PFSK-1 (cell line): Measurements from ENCODE around the gene GPR65.

Source experiments
- FOXP2 ChIP-seq: optimal IDR thresholded peaks from 2 replicates; pipeline ENCODE3; 2011; ENCODE audit warnings: borderline replicate concordance, control low read depth, inconsistent platforms; ENCODE audit not compliant: insufficient read depth; ENCODE audit errors: extremely low read length, extremely low read depth
- POLR2AphosphoS5 ChIP-seq: IDR thresholded peaks from 2 replicates; pipeline ENCODE4 v1.6.1; 2012; ENCODE audit warnings: low read depth, mild to moderate bottlenecking, control low read depth, low read length, moderate library complexity
- SIN3A ChIP-seq: IDR thresholded peaks from 2 replicates; pipeline ENCODE4 v1.6.1; 2012; ENCODE audit warnings: mild to moderate bottlenecking, low read length, moderate library complexity, borderline replicate concordance; ENCODE audit not compliant: insufficient read depth
- TAF1 ChIP-seq: IDR thresholded peaks from 2 replicates; pipeline ENCODE4 v1.6.1; 2012; ENCODE audit warnings: low read length, control low read depth, borderline replicate concordance; ENCODE audit not compliant: insufficient read depth
- TF ChIP-seq, protein P1 (sequence below), 2 experiments: IDR thresholded peaks; 2 replicates each; pipeline versions ENCODE4 v1.6.1 to v1.8.0; 2011 to 2012; ENCODE audit warnings: low read depth in 2 of 2, low read length in 2 of 2, control low read depth in 1 of 2, inconsistent platforms in 1 of 2, mild to moderate bottlenecking in 1 of 2, moderate library complexity in 1 of 2; ENCODE audit not compliant: insufficient read depth in 1 of 2

Gene GPR65

DNA sequence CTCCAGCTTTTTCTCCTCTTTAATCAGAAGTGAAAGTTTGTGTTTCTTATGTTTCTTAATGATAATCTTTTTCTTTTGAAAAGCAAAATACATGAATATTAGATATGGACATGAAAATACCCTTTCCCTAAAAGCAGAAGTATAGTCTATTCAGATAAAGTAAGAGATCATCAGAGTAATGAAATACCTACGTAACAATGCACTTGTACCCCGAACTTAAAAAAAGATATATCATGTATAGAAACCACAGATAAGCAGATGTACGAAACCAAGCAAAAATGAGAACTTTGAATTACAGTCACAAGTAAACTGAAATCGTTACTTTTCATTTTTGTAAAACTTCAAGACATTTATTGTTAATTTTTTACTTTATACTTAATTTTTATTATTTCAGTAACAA is 1.5 kb upstream of the GPR65 start:
- TF ChIP-seq TAF1 (no peak), SIN3A (no peak), POLR2AphosphoS5 (no peak), FOXP2 (no peak)
- TF ChIP-seq, protein P1, sequence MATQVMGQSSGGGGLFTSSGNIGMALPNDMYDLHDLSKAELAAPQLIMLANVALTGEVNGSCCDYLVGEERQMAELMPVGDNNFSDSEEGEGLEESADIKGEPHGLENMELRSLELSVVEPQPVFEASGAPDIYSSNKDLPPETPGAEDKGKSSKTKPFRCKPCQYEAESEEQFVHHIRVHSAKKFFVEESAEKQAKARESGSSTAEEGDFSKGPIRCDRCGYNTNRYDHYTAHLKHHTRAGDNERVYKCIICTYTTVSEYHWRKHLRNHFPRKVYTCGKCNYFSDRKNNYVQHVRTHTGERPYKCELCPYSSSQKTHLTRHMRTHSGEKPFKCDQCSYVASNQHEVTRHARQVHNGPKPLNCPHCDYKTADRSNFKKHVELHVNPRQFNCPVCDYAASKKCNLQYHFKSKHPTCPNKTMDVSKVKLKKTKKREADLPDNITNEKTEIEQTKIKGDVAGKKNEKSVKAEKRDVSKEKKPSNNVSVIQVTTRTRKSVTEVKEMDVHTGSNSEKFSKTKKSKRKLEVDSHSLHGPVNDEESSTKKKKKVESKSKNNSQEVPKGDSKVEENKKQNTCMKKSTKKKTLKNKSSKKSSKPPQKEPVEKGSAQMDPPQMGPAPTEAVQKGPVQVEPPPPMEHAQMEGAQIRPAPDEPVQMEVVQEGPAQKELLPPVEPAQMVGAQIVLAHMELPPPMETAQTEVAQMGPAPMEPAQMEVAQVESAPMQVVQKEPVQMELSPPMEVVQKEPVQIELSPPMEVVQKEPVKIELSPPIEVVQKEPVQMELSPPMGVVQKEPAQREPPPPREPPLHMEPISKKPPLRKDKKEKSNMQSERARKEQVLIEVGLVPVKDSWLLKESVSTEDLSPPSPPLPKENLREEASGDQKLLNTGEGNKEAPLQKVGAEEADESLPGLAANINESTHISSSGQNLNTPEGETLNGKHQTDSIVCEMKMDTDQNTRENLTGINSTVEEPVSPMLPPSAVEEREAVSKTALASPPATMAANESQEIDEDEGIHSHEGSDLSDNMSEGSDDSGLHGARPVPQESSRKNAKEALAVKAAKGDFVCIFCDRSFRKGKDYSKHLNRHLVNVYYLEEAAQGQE (IDR thresholded peaks at IDR 0.05; ENCODE audit: insufficient read depth in 1 of 2, low read depth in 2 of 2, low read length in 2 of 2): no peak

DNA sequence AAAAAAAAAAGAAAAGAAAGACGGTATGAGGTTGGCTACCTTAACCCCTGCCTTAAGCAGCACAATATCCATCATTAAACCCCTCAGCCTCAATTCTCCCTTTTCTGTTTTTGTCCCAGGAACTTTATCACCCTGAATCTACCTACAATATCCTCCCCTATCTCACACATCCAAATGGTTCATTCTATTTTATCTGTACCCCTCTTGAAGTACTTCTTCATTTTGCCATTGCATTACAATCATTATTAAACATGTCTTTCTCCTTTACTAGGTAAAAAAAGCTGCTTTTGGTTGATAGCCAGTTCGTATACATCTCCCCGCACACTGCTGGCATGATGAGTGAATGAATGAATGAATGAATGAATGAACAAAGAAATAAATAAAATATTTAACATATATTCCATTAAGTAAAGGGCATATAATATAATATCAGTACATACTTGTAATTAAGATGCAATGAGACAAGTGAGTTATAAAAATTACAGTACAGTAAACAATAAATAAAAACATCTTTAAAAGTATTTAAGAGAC is 364 bp upstream of the GPR65 start:
- TF ChIP-seq FOXP2 (no peak), TAF1 (no peak), SIN3A (no peak), POLR2AphosphoS5 (no peak)
- TF ChIP-seq, protein P1 (IDR thresholded peaks at IDR 0.05; ENCODE audit: insufficient read depth in 1 of 2, low read depth in 2 of 2, low read length in 2 of 2): no peak

DNA sequence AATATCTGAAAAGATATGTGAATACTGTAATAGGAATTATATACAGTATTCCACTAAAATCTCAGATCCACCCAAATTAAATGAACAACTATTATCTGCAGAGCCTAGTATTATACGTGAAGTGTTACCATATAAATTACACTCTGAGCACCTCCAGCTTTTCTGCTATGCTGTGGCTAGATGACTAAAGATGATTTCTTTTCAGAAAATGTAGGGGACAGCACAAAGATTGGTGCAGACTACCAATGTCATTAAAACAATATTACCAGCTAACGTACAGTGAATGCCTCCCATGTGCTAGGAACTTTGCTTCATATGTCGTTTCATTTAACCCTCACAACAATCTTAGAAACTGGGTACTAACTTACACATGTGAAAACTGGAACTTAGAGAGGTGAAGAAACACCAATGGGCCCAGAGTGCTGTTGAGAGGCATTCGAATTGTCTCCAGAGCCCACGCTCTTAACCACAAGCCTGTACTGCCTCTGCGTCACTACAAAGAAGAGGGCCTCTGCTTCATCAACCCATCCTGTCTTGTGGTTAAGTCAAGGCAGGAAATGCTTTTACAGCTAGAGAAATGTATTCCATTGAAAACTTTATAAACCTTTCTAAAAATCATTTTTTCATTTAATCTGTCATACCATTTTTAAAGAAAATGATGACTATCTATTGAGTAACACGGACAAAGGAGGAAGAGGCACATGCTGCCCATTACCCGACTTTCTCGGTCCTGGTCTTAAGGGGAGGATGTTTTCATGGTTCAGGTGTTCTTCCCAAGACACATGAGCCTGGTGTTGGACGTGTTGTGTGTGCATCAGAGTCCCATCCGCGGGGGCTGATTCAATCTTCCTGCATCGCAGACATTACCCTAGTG is 1.3 kb downstream of the GPR65 start:
- TF ChIP-seq FOXP2 (no peak), SIN3A (no peak), POLR2AphosphoS5 (no peak), TAF1 (no peak)
- TF ChIP-seq, protein P1 (IDR thresholded peaks at IDR 0.05; ENCODE audit: insufficient read depth in 1 of 2, low read depth in 2 of 2, low read length in 2 of 2): no peak

DNA sequence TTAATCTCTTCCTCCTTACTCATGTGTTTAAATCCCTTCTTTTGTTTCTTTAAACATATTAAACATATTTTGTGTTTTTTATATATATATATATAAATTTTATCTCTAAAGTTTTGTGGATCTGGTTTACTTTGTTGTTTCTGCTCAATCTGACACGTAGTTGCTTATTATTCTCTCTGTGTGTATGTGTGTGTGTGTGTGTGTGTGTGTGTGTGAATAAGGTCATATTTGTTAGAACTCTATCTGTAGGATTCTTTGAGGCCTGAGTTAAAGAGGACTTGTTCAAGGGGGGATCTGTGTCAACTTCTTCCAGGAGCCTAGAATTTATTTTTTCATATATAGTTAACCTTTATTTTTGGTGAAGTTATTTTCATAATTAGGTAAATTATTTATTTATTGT is 2.7 kb downstream of the GPR65 start:
- TF ChIP-seq, protein P1 (IDR thresholded peaks at IDR 0.05; ENCODE audit: insufficient read depth in 1 of 2, low read depth in 2 of 2, low read length in 2 of 2): no peak
- TF ChIP-seq TAF1: no peak
- TF ChIP-seq POLR2AphosphoS5: no peak
- no peak for TF ChIP-seq SIN3A
- no peak for TF ChIP-seq FOXP2
